HL-60 (cell line): ENCODE data around the gene BCAP29.
A peak's percentile ranks its signal among the peaks of the same experiment; 100 is the strongest.

ENCODE experiments used
- DNase-seq, 2 experiments: peaks; one replicate each; pipeline ENCODE4 v3.0.0-alpha.2; 2010 to 2020; ENCODE audit warnings: low read depth in 1 of 2, low spot score in 1 of 2
- H3K27ac ChIP-seq: fragments of 250-450 bp; sonication (Bioruptor Pico); replicated peaks from 2 replicates; pipeline ENCODE4 v1.5.1; 2020; ENCODE audit warnings: mild to moderate bottlenecking, moderate library complexity
- H3K27me3 ChIP-seq: fragments of 250-450 bp; sonication (Bioruptor Pico); 2 replicates; pipeline ENCODE4 v1.5.1; 2021; ENCODE audit warnings: mild to moderate bottlenecking, moderate library complexity; ENCODE audit not compliant: insufficient read depth, poor library complexity, severe bottlenecking
- H3K4me3 ChIP-seq: replicated peaks from 2 replicates; pipeline ENCODE4 v1.5.1; 2011; ENCODE audit warnings: mild to moderate bottlenecking, control low read depth, low read length; ENCODE audit not compliant: insufficient read depth
- CTCF ChIP-seq: IDR thresholded peaks from one replicate; pipeline ENCODE4 v1.5.1; 2011; ENCODE audit warnings: low read length, control low read depth, inconsistent platforms; ENCODE audit not compliant: insufficient read depth
- GABPA ChIP-seq: IDR thresholded peaks from 2 replicates; pipeline ENCODE4 v1.6.1; 2012; ENCODE audit warnings: low read depth
- POLR2AphosphoS5 ChIP-seq: IDR thresholded peaks from 2 replicates; pipeline ENCODE4 v1.6.1; 2012; ENCODE audit warnings: low read depth
- REST ChIP-seq: IDR thresholded peaks from 2 replicates; pipeline ENCODE4 v1.6.1; 2012; ENCODE audit warnings: low read depth; ENCODE audit not compliant: insufficient replicate concordance
- SPI1 ChIP-seq: IDR thresholded peaks from 2 replicates; pipeline ENCODE4 v1.6.1; 2012; ENCODE audit warnings: low read depth, mild to moderate bottlenecking, borderline replicate concordance

Gene BCAP29

GRCh38 chr7:107588529-107589130, 8.6 kb downstream of the BCAP29 start:
- no peak for DNase-seq
- TF ChIP-seq SPI1 (no peak), GABPA (no peak), POLR2AphosphoS5 (no peak), CTCF (no peak), REST (no peak)
- Histone ChIP-seq H3K4me3 (no peak overlapping the region), H3K27ac (no peak overlapping the region), H3K27me3 (no peaks in the 10 kb centered on the region)

- TF ChIP-seq POLR2AphosphoS5 (no peak), REST (no peak), SPI1 (no peak), GABPA (no peak), CTCF (no peak)
- no peak overlapping the region for H3K4me3 ChIP-seq
- DNase-seq, result no peak
- no peaks in the 10 kb centered on the region for H3K27me3 ChIP-seq
- no peak overlapping the region for H3K27ac ChIP-seq
Observed at GRCh38 chr7:107591421-107591820, 11.4 kb downstream of the BCAP29 start.

- DNase-seq, result no peak
- Histone ChIP-seq H3K4me3 (no peak overlapping the region), H3K27ac (no peak overlapping the region), H3K27me3 (no peaks in the 10 kb centered on the region)
- TF ChIP-seq SPI1 (peak; percentile 26; the same call in 1 of the 2 replicates), CTCF (no peak), REST (no peak)
Observed at GRCh38 chr7:107592361-107593024, 12.4 kb downstream of the BCAP29 start.
